PFSK-1 (cell line): ENCODE results near the gene IL1RAPL2.

Experiments
- FOXP2 ChIP-seq: optimal IDR thresholded peaks from 2 replicates; pipeline ENCODE3; 2011; ENCODE audit warnings: borderline replicate concordance, control low read depth, inconsistent platforms; ENCODE audit not compliant: insufficient read depth; ENCODE audit errors: extremely low read length, extremely low read depth
- POLR2AphosphoS5 ChIP-seq: IDR thresholded peaks from 2 replicates; pipeline ENCODE4 v1.6.1; 2012; ENCODE audit warnings: low read depth, mild to moderate bottlenecking, control low read depth, low read length, moderate library complexity
- REST ChIP-seq, 2 experiments: IDR thresholded peaks; 2 replicates each; pipeline versions ENCODE4 v1.6.1 to v1.8.0; 2011 to 2012; ENCODE audit warnings: low read depth in 2 of 2, low read length in 2 of 2, control low read depth in 1 of 2, inconsistent platforms in 1 of 2, mild to moderate bottlenecking in 1 of 2, moderate library complexity in 1 of 2; ENCODE audit not compliant: insufficient read depth in 1 of 2
- SIN3A ChIP-seq: IDR thresholded peaks from 2 replicates; pipeline ENCODE4 v1.6.1; 2012; ENCODE audit warnings: mild to moderate bottlenecking, low read length, moderate library complexity, borderline replicate concordance; ENCODE audit not compliant: insufficient read depth
- TAF1 ChIP-seq: IDR thresholded peaks from 2 replicates; pipeline ENCODE4 v1.6.1; 2012; ENCODE audit warnings: low read length, control low read depth, borderline replicate concordance; ENCODE audit not compliant: insufficient read depth

The IL1RAPL2 gene

DNA sequence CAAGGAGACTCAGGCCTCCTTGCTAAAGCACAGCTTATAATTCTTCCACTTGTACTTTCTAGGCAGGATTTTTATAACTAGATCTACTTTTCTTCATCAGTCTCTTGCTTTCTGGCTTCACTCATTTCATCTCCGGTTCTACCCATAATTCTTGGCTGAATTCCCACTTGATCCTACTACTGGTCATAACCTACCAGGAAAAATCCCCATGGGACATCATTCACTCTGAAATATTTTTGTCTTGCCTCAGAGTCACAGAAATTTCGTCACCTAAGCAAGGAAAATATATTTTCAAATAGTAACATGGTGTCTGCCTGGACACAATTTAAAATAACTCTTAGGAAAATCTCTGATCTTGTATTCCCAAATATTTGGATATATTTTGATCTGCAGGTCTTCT, 532.2 kb downstream of the IL1RAPL2 start:
- TF ChIP-seq REST (IDR thresholded peaks at IDR 0.05; ENCODE audit: insufficient read depth in 1 of 2, low read depth in 2 of 2, low read length in 2 of 2) (no peak), SIN3A (no peak), FOXP2 (no peak)

DNA sequence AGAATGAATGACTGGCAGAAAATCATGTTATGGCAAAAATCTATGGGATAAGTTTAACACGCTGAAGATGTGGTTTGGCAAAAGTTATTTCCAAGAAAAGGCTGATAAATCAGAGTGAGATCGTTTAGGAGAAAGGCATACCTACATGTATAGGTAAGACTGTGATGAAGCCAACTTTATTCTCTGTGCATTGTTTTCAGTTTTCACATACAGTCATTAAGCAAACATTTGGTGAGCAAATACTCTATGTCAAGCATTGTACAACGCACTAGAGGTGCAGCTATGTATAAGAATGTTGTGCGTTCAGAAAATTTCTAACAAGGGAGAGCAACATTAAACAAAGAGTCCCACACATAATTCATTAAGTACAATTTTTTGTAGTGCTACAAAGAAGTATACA, 532.8 kb downstream of the IL1RAPL2 start:
- no peak for TF ChIP-seq FOXP2
- TF ChIP-seq REST (IDR thresholded peaks at IDR 0.05; ENCODE audit: insufficient read depth in 1 of 2, low read depth in 2 of 2, low read length in 2 of 2), result no peak
- TF ChIP-seq SIN3A, result no peak

GRCh38 chrX:105101378-105101777, 535.4 kb downstream of the IL1RAPL2 start:
- no peak for TF ChIP-seq POLR2AphosphoS5
- TF ChIP-seq SIN3A, result no peak
- no peak for TF ChIP-seq FOXP2

DNA sequence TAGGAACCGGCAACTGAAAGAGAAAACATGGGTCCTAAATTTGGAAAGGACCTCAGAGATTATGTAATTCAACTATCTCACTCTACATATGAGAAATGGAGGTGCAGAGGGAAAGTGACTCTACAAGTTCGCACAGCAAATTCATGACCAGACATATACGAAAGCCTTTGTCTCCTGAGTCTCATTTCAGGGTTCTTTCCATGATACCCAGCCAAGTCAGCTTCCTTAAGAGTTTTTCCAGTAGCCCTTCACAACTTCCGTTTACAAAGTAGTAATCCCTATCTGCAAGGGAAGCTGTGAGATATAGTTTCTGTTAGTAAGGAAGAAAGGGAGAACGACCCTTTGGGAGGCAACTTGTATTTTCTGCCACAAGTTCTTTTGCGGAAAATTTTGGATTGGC, 543.9 kb downstream of the IL1RAPL2 start:
- TF ChIP-seq TAF1, result no peak

DNA sequence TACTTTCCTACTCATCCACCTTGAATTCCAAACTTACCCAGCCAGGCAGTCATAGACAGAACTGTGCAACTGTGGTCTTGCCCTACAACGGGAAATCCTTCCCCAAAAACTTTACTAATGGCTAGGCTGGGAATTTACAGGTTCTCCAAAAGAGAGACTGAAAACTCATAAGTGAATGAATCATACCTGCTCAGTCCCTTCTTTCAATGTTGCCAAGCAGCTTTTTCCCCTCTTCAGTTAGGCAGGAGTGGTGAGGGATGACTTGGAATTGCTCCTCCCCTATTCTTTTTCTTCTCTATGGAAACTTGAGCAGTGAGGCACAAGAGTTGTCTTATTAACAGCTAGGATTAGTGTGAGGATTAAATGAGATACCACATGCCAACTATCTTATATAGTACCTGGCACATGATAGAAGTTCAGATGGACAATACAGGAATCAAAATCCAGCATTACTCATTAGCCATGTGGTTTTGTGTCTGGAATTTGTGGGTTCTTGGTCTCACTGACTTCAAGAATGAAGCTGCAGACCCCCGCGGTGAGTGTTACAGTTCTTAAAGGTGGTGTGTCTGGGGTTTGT, 548.6 kb downstream of the IL1RAPL2 start:
- TF ChIP-seq POLR2AphosphoS5, result no peak
- no peak for TF ChIP-seq REST (IDR thresholded peaks at IDR 0.05; ENCODE audit: insufficient read depth in 1 of 2, low read depth in 2 of 2, low read length in 2 of 2)
- TF ChIP-seq SIN3A, result no peak
- no peak for TF ChIP-seq TAF1
- no peak for TF ChIP-seq FOXP2

DNA sequence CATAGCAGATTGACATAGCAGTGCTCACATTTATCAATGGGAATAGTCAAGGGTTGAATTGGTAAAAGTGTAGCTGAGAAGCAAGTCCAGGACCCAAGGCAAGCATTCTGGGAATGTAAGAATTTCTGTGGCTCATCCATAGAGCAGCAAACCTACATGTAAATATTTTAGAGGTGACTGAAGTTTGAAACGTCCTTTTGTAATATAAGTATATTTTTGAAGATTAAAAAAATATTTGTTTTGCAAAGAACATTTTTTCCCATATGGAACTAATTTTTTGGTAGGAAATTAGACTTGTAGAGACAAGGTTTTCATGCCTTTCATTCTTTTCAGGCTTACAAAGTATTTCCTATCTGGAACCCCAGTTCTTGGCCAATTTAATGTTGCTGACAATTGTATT, 550.5 kb downstream of the IL1RAPL2 start:
- TF ChIP-seq TAF1, result no peak

DNA sequence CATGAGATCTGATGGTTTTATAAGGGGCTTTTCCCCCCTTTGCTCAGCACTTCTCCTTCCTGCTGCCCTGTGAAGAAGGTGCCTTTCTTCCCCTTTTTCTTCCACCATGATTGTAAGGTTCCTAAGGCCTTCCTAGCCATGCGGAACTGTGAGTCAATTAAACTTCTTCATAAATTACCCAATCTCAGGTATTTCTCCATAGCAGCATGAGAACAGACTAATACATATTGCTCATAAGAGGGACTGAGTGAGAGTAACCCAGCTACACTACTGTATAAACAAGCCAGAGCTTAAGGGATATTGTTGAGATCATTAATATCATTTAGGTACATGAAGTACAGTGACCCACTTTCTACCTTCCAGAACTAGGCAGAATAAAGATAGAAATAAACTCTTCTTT, 551.6 kb downstream of the IL1RAPL2 start:
- TF ChIP-seq REST (IDR thresholded peaks at IDR 0.05; ENCODE audit: insufficient read depth in 1 of 2, low read depth in 2 of 2, low read length in 2 of 2), result no peak
- TF ChIP-seq TAF1, result no peak
- TF ChIP-seq POLR2AphosphoS5, result no peak
- TF ChIP-seq FOXP2, result no peak
- no peak for TF ChIP-seq SIN3A
